ENCODE data around the gene CTNNA1.

Gene CTNNA1

DNA sequence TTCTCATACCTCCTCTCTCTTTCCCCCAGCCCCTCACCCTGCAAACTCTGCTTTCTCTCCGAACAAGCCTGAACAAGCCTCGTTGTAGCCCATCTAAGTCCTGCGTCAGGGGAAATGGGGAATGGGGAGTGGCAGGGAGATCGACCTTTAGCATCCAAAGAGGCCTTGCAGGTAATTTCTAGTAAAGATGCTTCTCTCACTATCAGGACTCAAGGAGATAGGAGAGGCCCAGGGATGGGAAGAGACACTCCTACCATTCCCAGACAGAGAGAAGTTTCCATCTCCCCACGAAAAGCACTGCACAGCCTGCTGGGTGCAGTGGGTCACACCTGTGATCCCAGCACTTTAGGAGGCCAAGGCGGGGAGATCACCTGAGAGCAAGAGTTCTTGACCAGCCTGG lies 44.4 kb upstream of the CTNNA1 start:
- H3K4me3 ChIP-seq (ENCODE audit: low read depth, low read length) = no peak overlapping the region
- TF ChIP-seq POLR2A (IDR thresholded peaks at IDR 0.05; ENCODE audit: extremely low read depth, insufficient read length) = no peak
- TF ChIP-seq, protein P1, sequence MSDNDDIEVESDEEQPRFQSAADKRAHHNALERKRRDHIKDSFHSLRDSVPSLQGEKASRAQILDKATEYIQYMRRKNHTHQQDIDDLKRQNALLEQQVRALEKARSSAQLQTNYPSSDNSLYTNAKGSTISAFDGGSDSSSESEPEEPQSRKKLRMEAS (IDR thresholded peaks at IDR 0.05; ENCODE audit: low read depth, low read length) = no peak
- no peak for TF ChIP-seq MYC (IDR thresholded peaks at IDR 0.05; ENCODE audit: low read depth, low read length)
- TF ChIP-seq, protein P2, sequence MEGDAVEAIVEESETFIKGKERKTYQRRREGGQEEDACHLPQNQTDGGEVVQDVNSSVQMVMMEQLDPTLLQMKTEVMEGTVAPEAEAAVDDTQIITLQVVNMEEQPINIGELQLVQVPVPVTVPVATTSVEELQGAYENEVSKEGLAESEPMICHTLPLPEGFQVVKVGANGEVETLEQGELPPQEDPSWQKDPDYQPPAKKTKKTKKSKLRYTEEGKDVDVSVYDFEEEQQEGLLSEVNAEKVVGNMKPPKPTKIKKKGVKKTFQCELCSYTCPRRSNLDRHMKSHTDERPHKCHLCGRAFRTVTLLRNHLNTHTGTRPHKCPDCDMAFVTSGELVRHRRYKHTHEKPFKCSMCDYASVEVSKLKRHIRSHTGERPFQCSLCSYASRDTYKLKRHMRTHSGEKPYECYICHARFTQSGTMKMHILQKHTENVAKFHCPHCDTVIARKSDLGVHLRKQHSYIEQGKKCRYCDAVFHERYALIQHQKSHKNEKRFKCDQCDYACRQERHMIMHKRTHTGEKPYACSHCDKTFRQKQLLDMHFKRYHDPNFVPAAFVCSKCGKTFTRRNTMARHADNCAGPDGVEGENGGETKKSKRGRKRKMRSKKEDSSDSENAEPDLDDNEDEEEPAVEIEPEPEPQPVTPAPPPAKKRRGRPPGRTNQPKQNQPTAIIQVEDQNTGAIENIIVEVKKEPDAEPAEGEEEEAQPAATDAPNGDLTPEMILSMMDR (IDR thresholded peaks at IDR 0.05; ENCODE audit: low read depth, low read length) = no peak
- no peak for DNase-seq (ENCODE audit: low read depth)

DNA sequence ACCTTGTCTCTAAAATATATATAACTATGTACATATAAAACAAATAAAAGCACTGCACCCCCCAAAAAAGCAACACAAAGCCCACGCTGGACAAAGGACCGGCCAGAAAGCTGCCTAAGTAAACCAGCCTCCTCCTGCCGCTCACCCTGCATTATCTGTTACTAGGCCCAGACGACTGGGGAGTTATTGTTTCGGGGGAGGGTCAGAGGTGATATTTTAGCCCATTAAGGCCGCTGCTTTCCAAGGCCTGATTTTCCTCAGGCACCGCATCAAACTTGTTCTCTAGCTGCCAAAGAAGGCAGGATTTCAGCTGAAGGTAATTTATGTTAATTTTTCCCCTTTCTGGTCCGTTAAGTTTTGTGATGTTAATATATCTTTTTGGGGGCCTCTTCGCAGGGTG lies 44.0 kb upstream of the CTNNA1 start:
- DNase-seq (ENCODE audit: low read depth) = no peak
- H3K4me3 ChIP-seq (ENCODE audit: low read depth, low read length) = no peak overlapping the region
- TF ChIP-seq, protein P1 (IDR thresholded peaks at IDR 0.05; ENCODE audit: low read depth, low read length) = no peak
- TF ChIP-seq POLR2A (IDR thresholded peaks at IDR 0.05; ENCODE audit: extremely low read depth, insufficient read length) (no peak), MYC (IDR thresholded peaks at IDR 0.05; ENCODE audit: low read depth, low read length) (no peak)
- TF ChIP-seq, protein P2 (IDR thresholded peaks at IDR 0.05; ENCODE audit: low read depth, low read length) = no peak

DNA sequence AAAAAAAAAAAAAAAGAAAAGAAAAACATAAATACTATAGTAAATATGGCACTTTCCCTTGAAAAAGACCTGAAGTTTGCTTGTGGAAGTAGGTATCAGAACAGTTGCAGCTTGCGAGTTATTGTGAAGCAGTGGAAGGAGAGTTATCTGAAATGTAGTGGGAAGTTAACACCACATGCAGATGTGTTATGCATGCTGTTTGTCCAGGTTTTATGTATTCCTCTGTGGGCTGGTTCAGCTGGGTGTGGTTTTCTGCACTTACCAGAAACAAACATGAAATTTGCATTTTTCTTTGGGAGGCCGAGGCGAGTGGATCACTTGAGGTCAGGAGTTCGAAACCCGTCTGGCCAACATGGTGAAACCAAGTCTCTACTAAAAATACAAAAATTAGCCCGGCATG lies 42.1 kb upstream of the CTNNA1 start:
- no peak for DNase-seq (ENCODE audit: low read depth)
- H3K4me3 ChIP-seq (ENCODE audit: low read depth, low read length) = no peak overlapping the region
- TF ChIP-seq POLR2A (IDR thresholded peaks at IDR 0.05; ENCODE audit: extremely low read depth, insufficient read length) (no peak), MYC (IDR thresholded peaks at IDR 0.05; ENCODE audit: low read depth, low read length) (no peak)
- TF ChIP-seq, protein P2 (IDR thresholded peaks at IDR 0.05; ENCODE audit: low read depth, low read length) = no peak
- TF ChIP-seq, protein P1 (IDR thresholded peaks at IDR 0.05; ENCODE audit: low read depth, low read length) = no peak

DNA sequence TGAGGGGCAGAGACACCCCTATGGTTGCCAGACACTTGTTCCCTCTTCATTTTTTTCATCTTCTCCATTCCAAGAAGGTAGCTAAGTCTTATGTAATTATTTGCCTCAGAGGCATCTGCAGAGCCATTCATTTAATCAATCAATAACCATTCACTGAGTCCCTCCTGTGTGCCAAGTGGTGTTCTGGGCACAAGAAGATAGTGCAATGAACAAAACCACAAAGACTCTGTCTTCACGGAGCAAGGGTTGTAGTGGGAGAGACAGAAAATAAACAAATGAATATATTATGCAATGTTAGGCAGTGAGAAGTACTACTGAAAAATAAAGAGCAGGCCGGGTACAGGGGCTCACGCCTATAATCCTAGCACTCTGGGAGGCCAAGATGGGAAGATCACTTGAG lies 41.4 kb upstream of the CTNNA1 start:
- DNase-seq (ENCODE audit: low read depth) = peak; percentile 23
- TF ChIP-seq, protein P2 (IDR thresholded peaks at IDR 0.05; ENCODE audit: low read depth, low read length) = no peak
- TF ChIP-seq, protein P1 (IDR thresholded peaks at IDR 0.05; ENCODE audit: low read depth, low read length) = no peak
- TF ChIP-seq POLR2A (IDR thresholded peaks at IDR 0.05; ENCODE audit: extremely low read depth, insufficient read length) = no peak
- TF ChIP-seq MYC (IDR thresholded peaks at IDR 0.05; ENCODE audit: low read depth, low read length) = no peak
- no peak overlapping the region for H3K4me3 ChIP-seq (ENCODE audit: low read depth, low read length)

DNA sequence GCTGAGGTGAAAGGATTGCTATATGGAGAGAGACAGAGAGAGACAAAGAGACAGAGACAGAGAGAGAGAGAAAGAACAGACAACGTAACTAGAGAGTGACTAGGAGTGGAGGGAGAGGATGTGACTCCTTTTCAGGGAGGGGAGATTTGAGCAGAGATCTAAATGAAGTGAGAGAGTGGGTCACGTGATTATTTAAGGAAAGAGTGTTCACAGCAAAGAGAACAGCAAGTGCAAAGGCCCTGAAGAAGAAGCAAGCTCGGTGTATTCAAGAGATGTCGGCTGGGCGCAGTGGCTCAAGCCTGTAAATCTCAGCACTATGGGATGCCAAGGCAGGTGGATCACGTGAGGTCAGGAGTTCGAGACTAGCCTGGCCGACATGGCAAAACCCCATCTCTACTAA lies 40.9 kb upstream of the CTNNA1 start:
- H3K4me3 ChIP-seq (ENCODE audit: low read depth, low read length) = no peak overlapping the region
- DNase-seq (ENCODE audit: low read depth) = no peak
- TF ChIP-seq MYC (IDR thresholded peaks at IDR 0.05; ENCODE audit: low read depth, low read length) (no peak), POLR2A (IDR thresholded peaks at IDR 0.05; ENCODE audit: extremely low read depth, insufficient read length) (no peak)
- TF ChIP-seq, protein P2 (IDR thresholded peaks at IDR 0.05; ENCODE audit: low read depth, low read length) = no peak
- TF ChIP-seq, protein P1 (IDR thresholded peaks at IDR 0.05; ENCODE audit: low read depth, low read length) = no peak

DNA sequence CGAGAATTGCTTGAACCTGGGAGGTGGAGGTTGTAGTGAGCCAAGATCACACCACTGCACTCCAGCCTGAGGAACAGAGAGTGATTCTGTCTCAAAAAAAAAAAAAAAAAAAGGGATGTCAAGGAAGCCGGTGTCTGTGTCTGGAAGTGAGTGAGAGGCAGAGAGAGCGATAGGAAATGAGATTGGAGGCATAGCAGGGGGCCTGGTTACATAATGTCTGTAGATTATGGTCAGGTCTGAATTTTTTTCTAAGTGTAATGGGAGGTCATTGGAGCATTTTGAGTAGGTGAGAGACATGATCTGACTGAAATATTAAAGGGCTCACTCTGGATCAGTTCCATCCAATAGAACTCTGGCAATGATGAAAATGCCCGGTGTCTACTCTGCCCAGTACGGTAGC lies 40.4 kb upstream of the CTNNA1 start:
- no peak overlapping the region for H3K4me3 ChIP-seq (ENCODE audit: low read depth, low read length)
- DNase-seq (ENCODE audit: low read depth) = no peak
- TF ChIP-seq, protein P1 (IDR thresholded peaks at IDR 0.05; ENCODE audit: low read depth, low read length) = no peak
- TF ChIP-seq, protein P2 (IDR thresholded peaks at IDR 0.05; ENCODE audit: low read depth, low read length) = no peak
- TF ChIP-seq POLR2A (IDR thresholded peaks at IDR 0.05; ENCODE audit: extremely low read depth, insufficient read length) (no peak), MYC (IDR thresholded peaks at IDR 0.05; ENCODE audit: low read depth, low read length) (no peak)

All from NB4 (cell line).